Measurements from ENCODE around the gene PRRT2.

DNA sequence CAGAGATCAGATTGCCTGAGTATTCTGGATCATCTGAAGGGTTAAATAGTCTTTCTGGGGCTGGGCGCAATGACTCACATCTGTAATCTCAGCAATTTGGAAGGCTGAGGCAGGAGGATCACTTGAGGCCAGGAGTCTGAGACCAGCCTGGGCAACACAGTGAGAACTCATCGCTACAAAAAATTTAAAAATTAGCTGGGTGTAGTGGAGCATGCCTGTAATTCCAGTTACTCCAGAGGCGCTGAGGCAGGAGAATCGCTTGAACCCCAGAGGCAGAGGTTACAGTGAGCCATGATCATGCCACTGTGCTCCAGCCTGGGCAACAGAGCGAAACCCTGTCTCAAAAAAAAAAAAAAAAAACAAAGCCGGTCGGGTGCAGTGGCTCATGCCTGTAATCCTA, 23.9 kb downstream of the PRRT2 start:
- no peak for TF ChIP-seq POLR2AphosphoS5 (IDR thresholded peaks at IDR 0.05; ENCODE audit: insufficient read depth, low read depth, low read length)
- TF ChIP-seq, protein P1, sequence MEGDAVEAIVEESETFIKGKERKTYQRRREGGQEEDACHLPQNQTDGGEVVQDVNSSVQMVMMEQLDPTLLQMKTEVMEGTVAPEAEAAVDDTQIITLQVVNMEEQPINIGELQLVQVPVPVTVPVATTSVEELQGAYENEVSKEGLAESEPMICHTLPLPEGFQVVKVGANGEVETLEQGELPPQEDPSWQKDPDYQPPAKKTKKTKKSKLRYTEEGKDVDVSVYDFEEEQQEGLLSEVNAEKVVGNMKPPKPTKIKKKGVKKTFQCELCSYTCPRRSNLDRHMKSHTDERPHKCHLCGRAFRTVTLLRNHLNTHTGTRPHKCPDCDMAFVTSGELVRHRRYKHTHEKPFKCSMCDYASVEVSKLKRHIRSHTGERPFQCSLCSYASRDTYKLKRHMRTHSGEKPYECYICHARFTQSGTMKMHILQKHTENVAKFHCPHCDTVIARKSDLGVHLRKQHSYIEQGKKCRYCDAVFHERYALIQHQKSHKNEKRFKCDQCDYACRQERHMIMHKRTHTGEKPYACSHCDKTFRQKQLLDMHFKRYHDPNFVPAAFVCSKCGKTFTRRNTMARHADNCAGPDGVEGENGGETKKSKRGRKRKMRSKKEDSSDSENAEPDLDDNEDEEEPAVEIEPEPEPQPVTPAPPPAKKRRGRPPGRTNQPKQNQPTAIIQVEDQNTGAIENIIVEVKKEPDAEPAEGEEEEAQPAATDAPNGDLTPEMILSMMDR (IDR thresholded peaks at IDR 0.05; ENCODE audit: extremely low read depth in 1 of 2, insufficient read depth in 1 of 2, low read depth in 1 of 2, low read length in 2 of 2): no peak
- no peak for TF ChIP-seq POLR2A (IDR thresholded peaks at IDR 0.05; ENCODE audit: low read depth, low read length)
- no peak for TF ChIP-seq JUN (IDR thresholded peaks at IDR 0.05; ENCODE audit: borderline replicate concordance, insufficient read depth, insufficient read length, low read depth)
- TF ChIP-seq, protein P2, sequence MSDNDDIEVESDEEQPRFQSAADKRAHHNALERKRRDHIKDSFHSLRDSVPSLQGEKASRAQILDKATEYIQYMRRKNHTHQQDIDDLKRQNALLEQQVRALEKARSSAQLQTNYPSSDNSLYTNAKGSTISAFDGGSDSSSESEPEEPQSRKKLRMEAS (IDR thresholded peaks at IDR 0.05; ENCODE audit: insufficient read depth, insufficient read length): no peak
- no peak for TF ChIP-seq GATA2 (IDR thresholded peaks at IDR 0.05; ENCODE audit: insufficient read depth, insufficient read length, low read depth, low read length)

Data from endothelial cell of umbilical vein (primary cell).